Neural cell (in vitro differentiated cells): Measurements from ENCODE around the gene IL12B. TPM values are rescaled to one million over a fixed set of nuclear protein-coding genes. Genes with fewer than 3 reads are reported as not detected.

ENCODE experiments used
- H2AFZ ChIP-seq: fragments of 200-600, 300-800 bp; sonication (generic), shearing (Covaris generic); 2 replicates; pipeline ENCODE4 v1.6.0; 2014; ENCODE audit warnings: low read depth, mild to moderate bottlenecking, antibody characterized with exemption, low read length, moderate library complexity
- H3F3A ChIP-seq: fragments of 200-600 bp; shearing (Covaris generic); 2 replicates; pipeline ENCODE4 v1.6.1; 2016; ENCODE audit warnings: mild to moderate bottlenecking, moderate library complexity, mixed read lengths, antibody characterized with exemption, low read length; ENCODE audit not compliant: insufficient read depth, poor library complexity, severe bottlenecking
- H3K27ac ChIP-seq: fragments of 200-600, 300-800 bp; sonication (generic), shearing (Covaris generic); 2 replicates; pipeline ENCODE4 v1.5.1; 2014; ENCODE audit warnings: mild to moderate bottlenecking, low read length, moderate library complexity
- H3K27me3 ChIP-seq: fragments of 300-800, 200-600 bp; sonication (generic), shearing (Covaris generic); 2 replicates; pipeline ENCODE4 v1.6.0; 2014; ENCODE audit warnings: mild to moderate bottlenecking, low read depth, low read length, moderate library complexity; ENCODE audit not compliant: insufficient read depth
- H3K36me3 ChIP-seq: fragments of 300-800, 200-600 bp; sonication (generic), shearing (Covaris generic); 2 replicates; pipeline ENCODE4 v1.5.1; 2014; ENCODE audit warnings: mild to moderate bottlenecking, antibody characterized with exemption, low read length, moderate library complexity; ENCODE audit not compliant: insufficient read depth
- H3K4me2 ChIP-seq: fragments of 300-800, 200-600 bp; sonication (generic), shearing (Covaris generic); 2 replicates; pipeline ENCODE4 v1.6.0; 2014; ENCODE audit warnings: mild to moderate bottlenecking, low read length
- H3K4me3 ChIP-seq: fragments of 300-800, 200-600 bp; sonication (generic), shearing (Covaris generic); 2 replicates; pipeline ENCODE4 v1.5.1; 2014; ENCODE audit warnings: mild to moderate bottlenecking, low read length, moderate library complexity
- H3K79me2 ChIP-seq: fragments of 200-600 bp; shearing (Covaris generic); replicated peaks from 2 replicates; pipeline ENCODE4 v1.6.0; 2014; ENCODE audit warnings: mild to moderate bottlenecking, low read length, moderate library complexity; ENCODE audit not compliant: insufficient read depth
- H3K9ac ChIP-seq: fragments of 300-800, 200-600 bp; sonication (generic), shearing (Covaris generic); 2 replicates; pipeline ENCODE4 v1.6.1; 2016; ENCODE audit warnings: mild to moderate bottlenecking, low read length, mixed read lengths
- H3K9me2 ChIP-seq: fragments of 200-600 bp; shearing (Covaris generic); 2 replicates; pipeline ENCODE4 v1.6.1; 2016; ENCODE audit warnings: mild to moderate bottlenecking, low read length, mixed read lengths; ENCODE audit not compliant: insufficient read depth
- H3K9me3 ChIP-seq: fragments of 200-600, 300-800 bp; sonication (generic), shearing (Covaris generic); 2 replicates; pipeline ENCODE4 v1.6.1; 2016; ENCODE audit warnings: mild to moderate bottlenecking, mixed run types, low read length, moderate library complexity, mixed read lengths
- H4K20me1 ChIP-seq: fragments of 200-600 bp; shearing (Covaris generic); 2 replicates; pipeline ENCODE4 v1.6.1; 2016; ENCODE audit warnings: mild to moderate bottlenecking, mixed run types; ENCODE audit not compliant: insufficient read depth
- EP300 ChIP-seq: fragments of 450-650 bp; conservative IDR thresholded peaks from 2 replicates; pipeline ENCODE4 v1.6.1; 2014; ENCODE audit warnings: antibody characterized with exemption, mild to moderate bottlenecking, moderate library complexity; ENCODE audit not compliant: poor library complexity, severe bottlenecking
- EZH2 ChIP-seq: fragments of 200-600, 300-800 bp; shearing (Covaris generic), sonication (generic); IDR thresholded peaks from 2 replicates; pipeline ENCODE4 v1.6.1; 2014; ENCODE audit warnings: antibody characterized with exemption, low read length, borderline replicate concordance, mild to moderate bottlenecking; ENCODE audit not compliant: insufficient read depth, poor library complexity, severe bottlenecking
- MXI1 ChIP-seq: fragments of 450-650 bp; conservative IDR thresholded peaks from 2 replicates; pipeline ENCODE4 v1.6.1; 2014; ENCODE audit warnings: antibody characterized with exemption, mild to moderate bottlenecking; ENCODE audit not compliant: poor library complexity, severe bottlenecking
- POLR2AphosphoS5 ChIP-seq: IDR thresholded peaks from 2 replicates; pipeline ENCODE4 v1.6.1; 2012
- RAD21 ChIP-seq: fragments of 450-650 bp; conservative IDR thresholded peaks from 2 replicates; pipeline ENCODE4 v1.6.1; 2014; ENCODE audit warnings: antibody characterized with exemption, mild to moderate bottlenecking, moderate library complexity
- SMC3 ChIP-seq: fragments of 450-650 bp; conservative IDR thresholded peaks from 2 replicates; pipeline ENCODE4 v1.6.1; 2014; ENCODE audit warnings: antibody characterized with exemption, mild to moderate bottlenecking, moderate library complexity; ENCODE audit not compliant: poor library complexity
- TAF1 ChIP-seq: IDR thresholded peaks from 2 replicates; pipeline ENCODE4 v1.6.1; 2012; ENCODE audit warnings: low read depth
- polyA plus RNA-seq: library from polyadenylated mRNA; depleted of rRNA; stranded (reverse); fragments of >200 nt; gene quantifications from 2 replicates; pipeline ENCODE4 v1.2.3, GENCODE V29; 2014
- TF ChIP-seq, protein P1 (sequence below): IDR thresholded peaks from 2 replicates; pipeline ENCODE4 v1.6.1; 2012; ENCODE audit warnings: borderline replicate concordance
- TF ChIP-seq, protein P2 (sequence below): fragments of 450-650 bp; IDR thresholded peaks from 2 replicates; pipeline ENCODE4 v1.5.1; 2014; ENCODE audit warnings: antibody characterized with exemption, mild to moderate bottlenecking, moderate library complexity; ENCODE audit not compliant: poor library complexity, severe bottlenecking

Gene IL12B
- polyA plus RNA-seq, 1 donor from 2014 or later = not detected

- Histone ChIP-seq H4K20me1 (no peaks in the 10 kb centered on the region), H3F3A (no peaks in the 10 kb centered on the region), H3K79me2 (no peaks in the 10 kb centered on the region), H3K9me2 (no peaks in the 10 kb centered on the region), H3K36me3 (no peaks in the 10 kb centered on the region), H3K9ac (no peak overlapping the region), H3K27ac (no peak overlapping the region), H3K4me2 (no peak overlapping the region), H3K9me3 (no peaks in the 10 kb centered on the region), H2AFZ (no peak overlapping the region), H3K4me3 (no peak overlapping the region), H3K27me3 (no peaks in the 10 kb centered on the region)
- TF ChIP-seq TAF1 = no peak
- no peak for TF ChIP-seq EZH2
Observed at GRCh38 chr5:159319832-159320231, 10.5 kb downstream of the IL12B start.

GRCh38 chr5:159319363-159319762 lies 10.9 kb downstream of the IL12B start:
- no peak overlapping the region for H3K4me2 ChIP-seq
- H3F3A ChIP-seq = no peaks in the 10 kb centered on the region
- no peak for TF ChIP-seq POLR2AphosphoS5
- TF ChIP-seq EP300 = no peak
- TF ChIP-seq, protein P1, sequence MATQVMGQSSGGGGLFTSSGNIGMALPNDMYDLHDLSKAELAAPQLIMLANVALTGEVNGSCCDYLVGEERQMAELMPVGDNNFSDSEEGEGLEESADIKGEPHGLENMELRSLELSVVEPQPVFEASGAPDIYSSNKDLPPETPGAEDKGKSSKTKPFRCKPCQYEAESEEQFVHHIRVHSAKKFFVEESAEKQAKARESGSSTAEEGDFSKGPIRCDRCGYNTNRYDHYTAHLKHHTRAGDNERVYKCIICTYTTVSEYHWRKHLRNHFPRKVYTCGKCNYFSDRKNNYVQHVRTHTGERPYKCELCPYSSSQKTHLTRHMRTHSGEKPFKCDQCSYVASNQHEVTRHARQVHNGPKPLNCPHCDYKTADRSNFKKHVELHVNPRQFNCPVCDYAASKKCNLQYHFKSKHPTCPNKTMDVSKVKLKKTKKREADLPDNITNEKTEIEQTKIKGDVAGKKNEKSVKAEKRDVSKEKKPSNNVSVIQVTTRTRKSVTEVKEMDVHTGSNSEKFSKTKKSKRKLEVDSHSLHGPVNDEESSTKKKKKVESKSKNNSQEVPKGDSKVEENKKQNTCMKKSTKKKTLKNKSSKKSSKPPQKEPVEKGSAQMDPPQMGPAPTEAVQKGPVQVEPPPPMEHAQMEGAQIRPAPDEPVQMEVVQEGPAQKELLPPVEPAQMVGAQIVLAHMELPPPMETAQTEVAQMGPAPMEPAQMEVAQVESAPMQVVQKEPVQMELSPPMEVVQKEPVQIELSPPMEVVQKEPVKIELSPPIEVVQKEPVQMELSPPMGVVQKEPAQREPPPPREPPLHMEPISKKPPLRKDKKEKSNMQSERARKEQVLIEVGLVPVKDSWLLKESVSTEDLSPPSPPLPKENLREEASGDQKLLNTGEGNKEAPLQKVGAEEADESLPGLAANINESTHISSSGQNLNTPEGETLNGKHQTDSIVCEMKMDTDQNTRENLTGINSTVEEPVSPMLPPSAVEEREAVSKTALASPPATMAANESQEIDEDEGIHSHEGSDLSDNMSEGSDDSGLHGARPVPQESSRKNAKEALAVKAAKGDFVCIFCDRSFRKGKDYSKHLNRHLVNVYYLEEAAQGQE = no peak
- TF ChIP-seq SMC3 = no peak
- no peak for TF ChIP-seq TAF1
- no peaks in the 10 kb centered on the region for H3K36me3 ChIP-seq
- no peak overlapping the region for H2AFZ ChIP-seq
- no peaks in the 10 kb centered on the region for H4K20me1 ChIP-seq
- no peak overlapping the region for H3K9ac ChIP-seq
- H3K79me2 ChIP-seq = no peaks in the 10 kb centered on the region
- H3K27me3 ChIP-seq = no peaks in the 10 kb centered on the region
- no peaks in the 10 kb centered on the region for H3K9me3 ChIP-seq
- no peak overlapping the region for H3K27ac ChIP-seq
- H3K4me3 ChIP-seq = no peak overlapping the region
- H3K9me2 ChIP-seq = no peaks in the 10 kb centered on the region

- Histone ChIP-seq H3K9ac (no peak overlapping the region), H3K9me2 (no peaks in the 10 kb centered on the region), H3K27me3 (no peaks in the 10 kb centered on the region), H3K9me3 (no peaks in the 10 kb centered on the region), H2AFZ (no peak overlapping the region), H3K36me3 (no peaks in the 10 kb centered on the region), H4K20me1 (no peaks in the 10 kb centered on the region), H3K4me2 (no peak overlapping the region), H3K79me2 (no peaks in the 10 kb centered on the region), H3K27ac (no peak overlapping the region), H3K4me3 (no peak overlapping the region), H3F3A (no peaks in the 10 kb centered on the region)
- TF ChIP-seq TAF1 (no peak), POLR2AphosphoS5 (no peak), EP300 (no peak), MXI1 (no peak), RAD21 (no peak), SMC3 (no peak), EZH2 (no peak)
- TF ChIP-seq, protein P2, sequence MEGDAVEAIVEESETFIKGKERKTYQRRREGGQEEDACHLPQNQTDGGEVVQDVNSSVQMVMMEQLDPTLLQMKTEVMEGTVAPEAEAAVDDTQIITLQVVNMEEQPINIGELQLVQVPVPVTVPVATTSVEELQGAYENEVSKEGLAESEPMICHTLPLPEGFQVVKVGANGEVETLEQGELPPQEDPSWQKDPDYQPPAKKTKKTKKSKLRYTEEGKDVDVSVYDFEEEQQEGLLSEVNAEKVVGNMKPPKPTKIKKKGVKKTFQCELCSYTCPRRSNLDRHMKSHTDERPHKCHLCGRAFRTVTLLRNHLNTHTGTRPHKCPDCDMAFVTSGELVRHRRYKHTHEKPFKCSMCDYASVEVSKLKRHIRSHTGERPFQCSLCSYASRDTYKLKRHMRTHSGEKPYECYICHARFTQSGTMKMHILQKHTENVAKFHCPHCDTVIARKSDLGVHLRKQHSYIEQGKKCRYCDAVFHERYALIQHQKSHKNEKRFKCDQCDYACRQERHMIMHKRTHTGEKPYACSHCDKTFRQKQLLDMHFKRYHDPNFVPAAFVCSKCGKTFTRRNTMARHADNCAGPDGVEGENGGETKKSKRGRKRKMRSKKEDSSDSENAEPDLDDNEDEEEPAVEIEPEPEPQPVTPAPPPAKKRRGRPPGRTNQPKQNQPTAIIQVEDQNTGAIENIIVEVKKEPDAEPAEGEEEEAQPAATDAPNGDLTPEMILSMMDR = no peak
- TF ChIP-seq, protein P1 = no peak
Observed at GRCh38 chr5:159318448-159318847, 11.8 kb downstream of the IL12B start.
